HG03064 (cell line): Measurements from ENCODE around the gene GLB1L.
A peak's percentile ranks its signal among the peaks of the same experiment; 100 is the strongest.
"Not testable (repeated sequence)": the region's sequence is repeated elsewhere in the genome, so short reads cannot be mapped to it uniquely, and the experiment has no call there.

ENCODE experiments used
- ATAC-seq: cut with Tn5 transposase; IDR thresholded peaks from one replicate; pipeline ENCODE4 v1.9.1; 2021; ENCODE audit warnings: low read depth; ENCODE audit not compliant: unreplicated experiment

GLB1L gene

GRCh38 chr2:219245148-219245898, at the start of gene GLB1L, which contains the start of gene STK16:
TSS of gene GLB1L (minus strand) at chr2:219245444. CDS start at chr2:219243573, 1,871 bp downstream.
TSS of gene STK16 (plus strand) at chr2:219245479. CDS start at chr2:219246000, 521 bp downstream.
- peak; percentile 54 for ATAC-seq

- peak; percentile 89 for ATAC-seq
Measured at GRCh38 chr2:219294356-219295351, 49.4 kb upstream of the GLB1L start.

GRCh38 chr2:219293736-219294231, 48.5 kb upstream of the GLB1L start:
- no peak for ATAC-seq

- no peak for ATAC-seq
Measured at GRCh38 chr2:219292616-219293015, 47.4 kb upstream of the GLB1L start.

GRCh38 chr2:219291910-219292490, 46.8 kb upstream of the GLB1L start:
- no peak for ATAC-seq

GRCh38 chr2:219291394-219291793, 46.1 kb upstream of the GLB1L start:
- no peak for ATAC-seq

- ATAC-seq: no peak
Measured at GRCh38 chr2:219290381-219291171, 45.3 kb upstream of the GLB1L start.

- ATAC-seq: no peak
Measured at GRCh38 chr2:219289537-219290361, 44.5 kb upstream of the GLB1L start.

- ATAC-seq: no peak
Measured at GRCh38 chr2:219289195-219289536, 43.9 kb upstream of the GLB1L start.

GRCh38 chr2:219287580-219288265, 42.5 kb upstream of the GLB1L start:
- ATAC-seq: no peak

- not testable (repeated sequence) for ATAC-seq
Measured at GRCh38 chr2:219287116-219287440, 41.8 kb upstream of the GLB1L start.

- ATAC-seq: no peak
Measured at GRCh38 chr2:219286436-219287115, 41.3 kb upstream of the GLB1L start.

GRCh38 chr2:219285894-219286425, 40.7 kb upstream of the GLB1L start:
- ATAC-seq: no peak

GRCh38 chr2:219285373-219285735, 40.1 kb upstream of the GLB1L start:
- ATAC-seq: no peak

- no peak for ATAC-seq
Measured at GRCh38 chr2:219284501-219285372, 39.5 kb upstream of the GLB1L start.

GRCh38 chr2:219282943-219283581, 37.8 kb upstream of the GLB1L start:
- ATAC-seq: no peak

- no peak for ATAC-seq
Measured at GRCh38 chr2:219282375-219282774, 37.1 kb upstream of the GLB1L start.
